Measurements from ENCODE around the gene OXCT2. TPM values are rescaled to one million over a fixed set of nuclear protein-coding genes. Genes with fewer than 3 reads are reported as not detected.
"Not testable (repeated sequence)": the region's sequence is repeated elsewhere in the genome, so short reads cannot be mapped to it uniquely, and the experiment has no call there.

OXCT2 gene
- polyA plus RNA-seq, 2 of the 4 experiments (the other 2 are of a cell fraction) = 0.21 to 0.23 TPM

GRCh38 chr1:39779137-39779536 is 8.0 kb upstream of the OXCT2 start:
- H3K4me3 ChIP-seq = no peak overlapping the region
- no peak overlapping the region for H3K4me2 ChIP-seq
- ChIA-PET CTCF (no interaction called here), POLR2A (no interaction called here)
- TF ChIP-seq ZSCAN20 (CRISPR knock-in tag; IDR thresholded peaks at IDR 0.05) (no peak), NR3C1 (IDR thresholded peaks at IDR 0.05) (no peak), PBX3 (IDR thresholded peaks at IDR 0.05) (no peak), HOXB13 (CRISPR knock-in tag; IDR thresholded peaks at IDR 0.05; ENCODE audit: low read depth) (no peak), ZC3H11A (IDR thresholded peaks at IDR 0.05) (no peak), JUNB (IDR thresholded peaks at IDR 0.05) (no peak), POLR2A (IDR thresholded peaks at IDR 0.05; ENCODE audit: low read length) (no peak), PHF8 (IDR thresholded peaks at IDR 0.05; ENCODE audit: borderline replicate concordance, low read depth) (no peak), HOXA7 (CRISPR knock-in tag; IDR thresholded peaks at IDR 0.05) (no peak), NFE2L2 (conservative IDR thresholded peaks at IDR 0.05; ENCODE audit: low read length) (no peak)
- no peaks in the 10 kb centered on the region for H3K9me3 ChIP-seq
- H3K27ac ChIP-seq = no peak overlapping the region
- no peak for DNase-seq (ENCODE audit: low read depth in 1 of 2, low spot score in 1 of 2)
- no peak for ATAC-seq
- WGBS (ENCODE audit: missing lambda C conversion rate) = 95% methylated on average over 2 of the region's 7 CpGs
- no peak for FAIRE-seq
- no peaks in the 10 kb centered on the region for H3K4me1 ChIP-seq

DNA sequence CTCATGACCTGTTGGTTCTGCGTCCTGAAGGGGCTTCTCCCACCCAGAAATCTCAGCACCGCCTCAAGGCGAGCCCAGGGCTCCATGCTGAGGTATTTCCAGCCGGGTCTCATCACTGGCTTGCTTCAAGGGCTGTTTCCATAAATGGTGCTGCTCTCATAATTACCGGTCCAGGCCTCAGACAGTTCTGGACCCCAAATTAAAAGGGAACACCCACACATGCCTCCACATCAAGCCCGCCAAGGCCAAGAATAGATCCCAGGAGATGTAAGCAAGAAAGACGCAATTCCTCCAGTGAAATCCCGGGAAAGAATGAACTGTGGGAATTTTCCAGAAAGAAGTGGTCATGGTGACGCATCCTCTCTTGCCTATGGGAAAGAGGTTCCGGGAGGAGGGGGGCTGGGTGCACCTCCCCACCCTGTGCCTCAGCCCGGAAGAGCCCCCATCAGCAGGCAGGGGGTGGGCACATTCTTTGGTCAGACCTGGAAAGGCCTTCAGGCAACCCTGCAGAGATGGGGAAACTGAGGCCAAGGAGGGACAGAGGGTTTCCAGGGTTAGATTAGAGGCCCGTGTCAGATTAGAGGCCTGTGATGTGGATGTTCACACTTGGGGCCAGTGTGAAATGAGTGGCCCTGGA is 7.4 kb upstream of the OXCT2 start:
- DNase-seq (ENCODE audit: low read depth in 1 of 2, low spot score in 1 of 2); ATAC-seq; H3K9me3 ChIP-seq; CTCF ChIA-PET; H3K4me3 ChIP-seq; POLR2A ChIA-PET; H3K4me1 ChIP-seq; FAIRE-seq; H3K27ac ChIP-seq; H3K4me2 ChIP-seq: not testable (repeated sequence)
- WGBS (ENCODE audit: missing lambda C conversion rate) = 91% methylated on average over 6 of the region's 12 CpGs

DNA sequence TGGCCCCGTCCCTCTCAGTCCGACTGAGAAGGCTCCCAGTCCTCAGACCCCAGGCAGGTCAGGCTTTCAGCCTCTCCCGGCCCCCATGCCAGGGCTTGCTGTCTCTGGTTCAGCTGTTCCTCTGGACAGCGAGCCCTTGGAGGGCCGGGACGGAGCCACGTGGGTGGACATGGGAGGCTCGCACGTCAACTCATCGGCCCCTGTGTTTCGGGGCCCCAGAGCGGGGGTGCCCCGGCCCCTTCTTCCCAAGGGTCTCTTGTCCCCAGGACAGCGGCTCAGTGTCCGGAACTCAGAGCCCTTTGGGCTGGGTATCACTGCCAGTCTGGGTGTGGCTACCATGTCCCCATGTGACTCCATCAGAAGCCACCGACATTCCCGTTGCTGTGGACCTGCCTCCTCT is 6.7 kb upstream of the OXCT2 start:
- H3K4me3 ChIP-seq; DNase-seq (ENCODE audit: low read depth in 1 of 2, low spot score in 1 of 2); H3K27ac ChIP-seq; CTCF ChIA-PET; POLR2A ChIA-PET; H3K4me1 ChIP-seq; FAIRE-seq; H3K9me3 ChIP-seq; ATAC-seq; H3K4me2 ChIP-seq: not testable (repeated sequence)
- no CpG with 5 or more reads among the region's 17 CpGs for WGBS (ENCODE audit: missing lambda C conversion rate)

DNA sequence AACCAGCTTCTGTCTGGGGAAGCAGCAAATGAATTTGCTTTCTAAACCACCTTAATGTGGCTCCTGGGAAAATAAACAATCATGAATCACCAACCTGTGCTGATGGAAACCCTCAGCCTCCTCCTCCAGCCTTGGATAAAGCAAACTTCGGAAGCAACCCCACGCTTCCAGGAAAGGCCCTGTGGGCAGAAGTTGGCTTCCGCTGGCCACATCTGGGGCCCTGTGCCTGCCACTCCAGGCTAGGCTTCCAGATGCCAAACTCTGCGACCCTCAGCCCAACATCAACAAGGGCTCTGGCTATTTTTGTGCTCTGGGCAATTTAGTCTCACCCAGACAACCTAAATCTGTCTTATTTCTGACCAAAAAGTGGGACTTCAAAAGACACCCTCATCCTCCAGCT is 6.2 kb upstream of the OXCT2 start:
- FAIRE-seq = no peak
- no peak for DNase-seq (ENCODE audit: low read depth in 1 of 2, low spot score in 1 of 2)
- Histone ChIP-seq H3K9me3 (no peaks in the 10 kb centered on the region), H3K4me2 (no peak overlapping the region), H3K4me3 (no peak overlapping the region), H3K27ac (no peak overlapping the region), H3K4me1 (no peaks in the 10 kb centered on the region)
- ATAC-seq = no peak
- ChIA-PET CTCF (no interaction called here), POLR2A (no interaction called here)
- 67% methylated on average over 4 of the region's 4 CpGs for WGBS (ENCODE audit: missing lambda C conversion rate)
- no peak for TF ChIP-seq CBX8 (IDR thresholded peaks at IDR 0.05)
- no peak for TF ChIP-seq CBX2 (IDR thresholded peaks at IDR 0.05; ENCODE audit: borderline replicate concordance, low read depth)
- no peak for TF ChIP-seq FOSL2 (IDR thresholded peaks at IDR 0.05)
- TF ChIP-seq FOSL2 (CRISPR knock-in tag; IDR thresholded peaks at IDR 0.05) = no peak
- TF ChIP-seq MAFK (IDR thresholded peaks at IDR 0.05; ENCODE audit: partially characterized antibody) = no peak
- no peak for TF ChIP-seq CHD4 (IDR thresholded peaks at IDR 0.05; ENCODE audit: borderline replicate concordance)
- TF ChIP-seq POLR2A (IDR thresholded peaks at IDR 0.05; ENCODE audit: low read length) = no peak
- TF ChIP-seq HDAC2 (IDR thresholded peaks at IDR 0.05) = no peak

GRCh38 chr1:39776886-39777285 is 5.7 kb upstream of the OXCT2 start:
- WGBS (ENCODE audit: missing lambda C conversion rate) = 78% methylated on average over 4 of the region's 4 CpGs
- ChIA-PET CTCF (no interaction called here), POLR2A (no interaction called here)
- no peak for DNase-seq (ENCODE audit: low read depth in 1 of 2, low spot score in 1 of 2)
- H3K4me1 ChIP-seq = no peaks in the 10 kb centered on the region
- no peak for ATAC-seq
- no peak overlapping the region for H3K27ac ChIP-seq
- no peak overlapping the region for H3K4me3 ChIP-seq
- H3K9me3 ChIP-seq = no peaks in the 10 kb centered on the region
- FAIRE-seq = no peak
- H3K4me2 ChIP-seq = no peak overlapping the region
- no peak for TF ChIP-seq EHF (CRISPR knock-in tag; IDR thresholded peaks at IDR 0.05)
- no peak for TF ChIP-seq NFE2L2 (conservative IDR thresholded peaks at IDR 0.05; ENCODE audit: low read length)
- no peak for TF ChIP-seq SREBF2 (IDR thresholded peaks at IDR 0.05)
- TF ChIP-seq, protein P1, sequence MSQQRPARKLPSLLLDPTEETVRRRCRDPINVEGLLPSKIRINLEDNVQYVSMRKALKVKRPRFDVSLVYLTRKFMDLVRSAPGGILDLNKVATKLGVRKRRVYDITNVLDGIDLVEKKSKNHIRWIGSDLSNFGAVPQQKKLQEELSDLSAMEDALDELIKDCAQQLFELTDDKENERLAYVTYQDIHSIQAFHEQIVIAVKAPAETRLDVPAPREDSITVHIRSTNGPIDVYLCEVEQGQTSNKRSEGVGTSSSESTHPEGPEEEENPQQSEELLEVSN (IDR thresholded peaks at IDR 0.05; ENCODE audit: borderline replicate concordance, low read depth) = no peak
- TF ChIP-seq, protein P2, sequence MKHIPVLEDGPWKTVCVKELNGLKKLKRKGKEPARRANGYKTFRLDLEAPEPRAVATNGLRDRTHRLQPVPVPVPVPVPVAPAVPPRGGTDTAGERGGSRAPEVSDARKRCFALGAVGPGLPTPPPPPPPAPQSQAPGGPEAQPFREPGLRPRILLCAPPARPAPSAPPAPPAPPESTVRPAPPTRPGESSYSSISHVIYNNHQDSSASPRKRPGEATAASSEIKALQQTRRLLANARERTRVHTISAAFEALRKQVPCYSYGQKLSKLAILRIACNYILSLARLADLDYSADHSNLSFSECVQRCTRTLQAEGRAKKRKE (CRISPR knock-in tag; IDR thresholded peaks at IDR 0.05; ENCODE audit: low read depth) = no peak
- no peak for TF ChIP-seq HOXA7 (CRISPR knock-in tag; IDR thresholded peaks at IDR 0.05)
- TF ChIP-seq POLR2AphosphoS2 (conservative IDR thresholded peaks at IDR 0.05; ENCODE audit: low read length) = no peak
- no peak for TF ChIP-seq NR3C1 (IDR thresholded peaks at IDR 0.05)
- TF ChIP-seq, protein P3, sequence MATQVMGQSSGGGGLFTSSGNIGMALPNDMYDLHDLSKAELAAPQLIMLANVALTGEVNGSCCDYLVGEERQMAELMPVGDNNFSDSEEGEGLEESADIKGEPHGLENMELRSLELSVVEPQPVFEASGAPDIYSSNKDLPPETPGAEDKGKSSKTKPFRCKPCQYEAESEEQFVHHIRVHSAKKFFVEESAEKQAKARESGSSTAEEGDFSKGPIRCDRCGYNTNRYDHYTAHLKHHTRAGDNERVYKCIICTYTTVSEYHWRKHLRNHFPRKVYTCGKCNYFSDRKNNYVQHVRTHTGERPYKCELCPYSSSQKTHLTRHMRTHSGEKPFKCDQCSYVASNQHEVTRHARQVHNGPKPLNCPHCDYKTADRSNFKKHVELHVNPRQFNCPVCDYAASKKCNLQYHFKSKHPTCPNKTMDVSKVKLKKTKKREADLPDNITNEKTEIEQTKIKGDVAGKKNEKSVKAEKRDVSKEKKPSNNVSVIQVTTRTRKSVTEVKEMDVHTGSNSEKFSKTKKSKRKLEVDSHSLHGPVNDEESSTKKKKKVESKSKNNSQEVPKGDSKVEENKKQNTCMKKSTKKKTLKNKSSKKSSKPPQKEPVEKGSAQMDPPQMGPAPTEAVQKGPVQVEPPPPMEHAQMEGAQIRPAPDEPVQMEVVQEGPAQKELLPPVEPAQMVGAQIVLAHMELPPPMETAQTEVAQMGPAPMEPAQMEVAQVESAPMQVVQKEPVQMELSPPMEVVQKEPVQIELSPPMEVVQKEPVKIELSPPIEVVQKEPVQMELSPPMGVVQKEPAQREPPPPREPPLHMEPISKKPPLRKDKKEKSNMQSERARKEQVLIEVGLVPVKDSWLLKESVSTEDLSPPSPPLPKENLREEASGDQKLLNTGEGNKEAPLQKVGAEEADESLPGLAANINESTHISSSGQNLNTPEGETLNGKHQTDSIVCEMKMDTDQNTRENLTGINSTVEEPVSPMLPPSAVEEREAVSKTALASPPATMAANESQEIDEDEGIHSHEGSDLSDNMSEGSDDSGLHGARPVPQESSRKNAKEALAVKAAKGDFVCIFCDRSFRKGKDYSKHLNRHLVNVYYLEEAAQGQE (IDR thresholded peaks at IDR 0.05) = no peak
- TF ChIP-seq HOXB5 (CRISPR knock-in tag; IDR thresholded peaks at IDR 0.05) = no peak
